GM19351 (cell line): ENCODE data around the gene DUS2.

Experiments
- ATAC-seq: cut with Tn5 transposase; IDR thresholded peaks from one replicate; pipeline ENCODE4 v1.9.1; 2021; ENCODE audit warnings: mild to moderate bottlenecking, moderate library complexity; ENCODE audit not compliant: unreplicated experiment

Gene DUS2

GRCh38 chr16:68074850-68075555, 51.9 kb downstream of the DUS2 start:
- ATAC-seq = peak; percentile 86

- no peak for ATAC-seq
Measured at GRCh38 chr16:68075980-68076379, 52.9 kb downstream of the DUS2 start.

GRCh38 chr16:68076560-68076959, 53.5 kb downstream of the DUS2 start:
- no peak for ATAC-seq

GRCh38 chr16:68077866-68078700, 55.0 kb downstream of the DUS2 start:
- ATAC-seq = no peak

DNA sequence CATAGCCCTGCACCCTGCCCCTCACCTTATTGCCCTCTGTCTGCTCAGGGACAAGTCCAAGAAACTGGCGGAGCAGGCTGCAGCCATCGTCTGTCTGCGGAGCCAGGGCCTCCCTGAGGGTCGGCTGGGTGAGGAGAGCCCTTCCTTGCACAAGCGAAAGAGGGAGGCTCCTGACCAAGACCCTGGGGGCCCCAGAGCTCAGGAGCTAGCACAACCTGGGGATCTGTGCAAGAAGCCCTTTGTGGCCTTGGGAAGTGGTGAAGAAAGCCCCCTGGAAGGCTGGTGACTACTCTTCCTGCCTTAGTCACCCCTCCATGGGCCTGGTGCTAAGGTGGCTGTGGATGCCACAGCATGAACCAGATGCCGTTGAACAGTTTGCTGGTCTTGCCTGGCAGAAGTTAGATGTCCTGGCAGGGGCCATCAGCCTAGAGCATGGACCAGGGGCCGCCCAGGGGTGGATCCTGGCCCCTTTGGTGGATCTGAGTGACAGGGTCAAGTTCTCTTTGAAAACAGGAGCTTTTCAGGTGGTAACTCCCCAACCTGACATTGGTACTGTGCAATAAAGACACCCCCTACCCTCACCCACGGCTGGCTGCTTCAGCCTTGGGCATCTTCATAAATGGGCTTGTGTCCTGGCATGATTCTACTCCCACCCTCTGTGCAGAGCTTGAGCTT, 55.8 kb downstream of the DUS2 start:
- no peak for ATAC-seq

GRCh38 chr16:68079376-68079625, 56.2 kb downstream of the DUS2 start:
- ATAC-seq = no peak

GRCh38 chr16:68079626-68080344, 56.7 kb downstream of the DUS2 start:
- no peak for ATAC-seq

DNA sequence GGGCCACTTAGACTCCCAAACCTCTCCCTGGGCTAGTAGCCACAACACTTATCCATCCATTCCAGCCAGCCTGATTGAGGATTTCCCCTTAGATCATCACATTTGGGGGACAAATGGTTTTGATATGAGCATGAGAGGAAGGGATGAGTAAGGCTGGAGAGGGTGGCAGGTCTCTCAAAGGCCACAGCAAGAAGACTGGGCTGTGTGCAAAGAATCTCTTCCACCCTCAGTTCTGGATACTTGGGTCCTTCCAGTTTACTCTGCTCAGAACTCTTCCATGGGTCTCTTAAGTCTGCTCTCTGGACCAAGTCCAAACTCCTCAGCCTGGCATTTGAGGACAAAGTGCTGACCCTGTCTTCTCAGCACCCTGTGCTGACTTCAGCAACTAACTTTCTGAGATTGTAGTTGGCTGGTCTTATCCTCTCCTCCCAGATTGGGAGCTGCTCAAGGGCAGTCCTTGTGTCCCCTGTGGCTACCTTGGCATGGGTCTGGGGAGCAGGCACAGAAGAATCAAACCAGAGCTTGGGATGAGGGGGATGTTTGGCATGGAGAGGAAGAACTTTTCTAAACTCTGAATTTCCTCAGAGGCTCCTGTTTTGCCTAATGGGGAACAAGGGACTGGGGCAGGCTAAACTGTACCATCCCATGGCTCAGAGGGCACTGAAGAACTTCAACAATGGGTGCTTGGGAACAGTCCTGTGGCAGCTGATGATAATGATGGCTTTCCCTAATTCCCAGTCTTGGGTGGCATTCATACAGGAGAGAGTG, 59.0 kb downstream of the DUS2 start:
- ATAC-seq = no peak

GRCh38 chr16:68082629-68083238, 59.6 kb downstream of the DUS2 start:
- ATAC-seq = no peak

- ATAC-seq = no peak
Measured at GRCh38 chr16:68083239-68083781, 60.2 kb downstream of the DUS2 start.

- no peak for ATAC-seq
Measured at GRCh38 chr16:68083861-68084503, 60.9 kb downstream of the DUS2 start.

- peak; percentile 59 for ATAC-seq
Measured at GRCh38 chr16:68084504-68085258, 61.6 kb downstream of the DUS2 start.

- peak; percentile 55 for ATAC-seq
Measured at GRCh38 chr16:68085259-68086071, 62.4 kb downstream of the DUS2 start, which contains the start of gene NFATC3. TSS of gene NFATC3 (plus strand) at chr16:68085370. CDS start at chr16:68085682, 312 bp downstream.

- no peak for ATAC-seq
Measured at GRCh38 chr16:68086336-68086841, 63.3 kb downstream of the DUS2 start.

- no peak for ATAC-seq
Measured at GRCh38 chr16:68086860-68087268, 63.8 kb downstream of the DUS2 start.

DNA sequence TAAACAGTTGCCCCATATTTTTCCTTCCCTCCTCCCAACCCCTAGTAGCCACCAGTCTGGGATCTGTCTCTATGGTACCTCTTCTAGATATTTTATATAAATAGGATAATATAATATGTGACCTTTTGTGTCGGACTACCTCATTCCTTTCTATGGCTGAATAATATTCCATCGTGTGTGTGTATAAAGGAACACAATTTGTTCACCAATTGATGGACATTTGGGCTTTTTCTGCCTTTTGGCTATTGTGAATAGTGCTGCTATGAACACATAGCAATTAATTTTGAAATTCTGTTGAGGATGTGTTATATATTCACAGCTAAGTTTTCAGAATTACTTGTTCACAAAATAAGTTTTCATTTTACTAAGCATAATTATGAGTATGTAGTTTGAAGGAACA, 64.6 kb downstream of the DUS2 start:
- ATAC-seq = no peak

- ATAC-seq = no peak
Measured at GRCh38 chr16:68088130-68088972, 65.3 kb downstream of the DUS2 start.
